Gastrocnemius medialis (tissue), 4 donors: Measurements from ENCODE around the gene NLGN1. TPM values are rescaled to one million over a fixed set of nuclear protein-coding genes. Genes with fewer than 3 reads are reported as not detected.

Experiments used
- ATAC-seq, 2 donors: fragments of 150-250 bp; one replicate each; pipeline ENCODE4 v1.9.1; 2016
- DNase-seq, 2 donors: peaks; one replicate each; pipeline ENCODE4 v3.0.0-alpha.2; 2019
- H3K27ac ChIP-seq, 4 donors: fragments of 200-600 bp; sonication (generic); 1 replicate in 1 of 4; 2 replicates in 3 of 4; pipeline ENCODE4 v1.5.1; 2016 to 2018; ENCODE audit warnings: mild to moderate bottlenecking in 2 of 4, moderate library complexity in 1 of 4
- H3K27me3 ChIP-seq, 3 donors: fragments of 200-600 bp; sonication (generic) in 2 of 3; 1 replicate in 1 of 3; 2 replicates in 2 of 3; pipeline versions ENCODE4 v1.5.1 to v1.6.0; 2016 to 2019; ENCODE audit warnings: mild to moderate bottlenecking in 1 of 3, moderate library complexity in 1 of 3
- H3K36me3 ChIP-seq, 2 donors: fragments of 200-600 bp; sonication (generic) in 1 of 2; one replicate each; pipeline ENCODE4 v1.5.1; 2017 to 2018
- H3K4me1 ChIP-seq, 2 donors: fragments of 200-600 bp; sonication (generic) in 1 of 2; one replicate each; pipeline ENCODE4 v1.5.1; 2016 to 2017; ENCODE audit warnings: mild to moderate bottlenecking in 2 of 2
- H3K4me3 ChIP-seq, 4 donors: fragments of 200-600 bp; sonication (generic) in 3 of 4; 1 replicate in 1 of 4; 2 replicates in 3 of 4; pipeline ENCODE4 v1.5.1; 2016 to 2019; ENCODE audit warnings: mild to moderate bottlenecking in 2 of 4
- H3K9me3 ChIP-seq, 3 donors: fragments of 200-600 bp; sonication (generic) in 2 of 3; 1 replicate in 1 of 3; 2 replicates in 2 of 3; pipeline ENCODE4 v1.5.1; 2016 to 2019
- POLR2A ChIP-seq, 2 donors: fragments of 450-650 bp; IDR thresholded peaks; one replicate each; pipeline ENCODE4 v1.6.1; 2017; ENCODE audit warnings: antibody characterized with exemption in 2 of 2, mild to moderate bottlenecking in 2 of 2, moderate library complexity in 2 of 2
- in situ Hi-C, 4 donors: fragments of 200-750 bp; cut with MboI; loops; one replicate each; pipeline versions ENCODE4 v1.15.0 to v1.8.0; 2017; ENCODE audit warnings: low sequenced_read_pairs in 4 of 4
- intact Hi-C: fragments of 100-400 bp; cut with DNase I; formaldehyde crosslinking; loops from one replicate; pipeline ENCODE4 v1.15.1; 2023; ENCODE audit warnings: low total_unique reads
- total RNA-seq, 4 donors: library from RNA; depleted of rRNA; stranded (reverse); fragments of >200 nt; gene quantifications; one replicate each; pipeline versions ENCODE4 v1.1.0 to v1.2.3, GENCODE V29; 2016
- TF ChIP-seq, protein P1 (sequence below), 5 experiments: fragments of 450-650 bp in 3 of 5; fragments of 200-600 bp in 2 of 5; sonication (generic) in 2 of 5; IDR thresholded peaks in 4 of 5; conservative IDR thresholded peaks in 1 of 5; 1 replicate in 4 of 5; 2 replicates in 1 of 5; pipeline ENCODE4 v1.5.1; 2016 to 2019; ENCODE audit warnings: antibody characterized with exemption in 5 of 5, mild to moderate bottlenecking in 3 of 5, moderate library complexity in 3 of 5

NLGN1 gene
- total RNA-seq, 4 donors from 2014 or later = 0.52 to 1.9 (median 1.1) TPM

- TF ChIP-seq, protein P1, sequence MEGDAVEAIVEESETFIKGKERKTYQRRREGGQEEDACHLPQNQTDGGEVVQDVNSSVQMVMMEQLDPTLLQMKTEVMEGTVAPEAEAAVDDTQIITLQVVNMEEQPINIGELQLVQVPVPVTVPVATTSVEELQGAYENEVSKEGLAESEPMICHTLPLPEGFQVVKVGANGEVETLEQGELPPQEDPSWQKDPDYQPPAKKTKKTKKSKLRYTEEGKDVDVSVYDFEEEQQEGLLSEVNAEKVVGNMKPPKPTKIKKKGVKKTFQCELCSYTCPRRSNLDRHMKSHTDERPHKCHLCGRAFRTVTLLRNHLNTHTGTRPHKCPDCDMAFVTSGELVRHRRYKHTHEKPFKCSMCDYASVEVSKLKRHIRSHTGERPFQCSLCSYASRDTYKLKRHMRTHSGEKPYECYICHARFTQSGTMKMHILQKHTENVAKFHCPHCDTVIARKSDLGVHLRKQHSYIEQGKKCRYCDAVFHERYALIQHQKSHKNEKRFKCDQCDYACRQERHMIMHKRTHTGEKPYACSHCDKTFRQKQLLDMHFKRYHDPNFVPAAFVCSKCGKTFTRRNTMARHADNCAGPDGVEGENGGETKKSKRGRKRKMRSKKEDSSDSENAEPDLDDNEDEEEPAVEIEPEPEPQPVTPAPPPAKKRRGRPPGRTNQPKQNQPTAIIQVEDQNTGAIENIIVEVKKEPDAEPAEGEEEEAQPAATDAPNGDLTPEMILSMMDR (IDR thresholded peaks at IDR 0.05 in 4 of 5, conservative IDR thresholded peaks at IDR 0.05 in 1 of 5) = no peak
- no peak for TF ChIP-seq POLR2A (IDR thresholded peaks at IDR 0.05)
- no peaks in the 10 kb centered on the region for H3K4me1 ChIP-seq
- H3K36me3 ChIP-seq = no peaks in the 10 kb centered on the region
- intact Hi-C loops (no loop called here), in situ Hi-C loops (no loop called here)
- no peaks in the 10 kb centered on the region for H3K27me3 ChIP-seq
- H3K4me3 ChIP-seq = no peak overlapping the region
- H3K27ac ChIP-seq = no peak overlapping the region
- no peak for ATAC-seq
- H3K9me3 ChIP-seq = no peaks in the 10 kb centered on the region
- no peak for DNase-seq
These were observed 218.1 kb downstream of the NLGN1 start for GRCh38 chr3:173615661-173616060.

- Histone ChIP-seq H3K4me1 (no peaks in the 10 kb centered on the region), H3K36me3 (no peaks in the 10 kb centered on the region), H3K27me3 (no peaks in the 10 kb centered on the region), H3K4me3 (no peak overlapping the region), H3K9me3 (no peaks in the 10 kb centered on the region), H3K27ac (no peak overlapping the region)
- ATAC-seq (no peak), DNase-seq (no peak)
- intact Hi-C loops = no loop called here
- in situ Hi-C loops = no loop called here
- no peak for TF ChIP-seq POLR2A (IDR thresholded peaks at IDR 0.05)
- TF ChIP-seq, protein P1 (IDR thresholded peaks at IDR 0.05 in 4 of 5, conservative IDR thresholded peaks at IDR 0.05 in 1 of 5) = no peak
These were observed 219.9 kb downstream of the NLGN1 start for GRCh38 chr3:173617490-173617889.

DNA sequence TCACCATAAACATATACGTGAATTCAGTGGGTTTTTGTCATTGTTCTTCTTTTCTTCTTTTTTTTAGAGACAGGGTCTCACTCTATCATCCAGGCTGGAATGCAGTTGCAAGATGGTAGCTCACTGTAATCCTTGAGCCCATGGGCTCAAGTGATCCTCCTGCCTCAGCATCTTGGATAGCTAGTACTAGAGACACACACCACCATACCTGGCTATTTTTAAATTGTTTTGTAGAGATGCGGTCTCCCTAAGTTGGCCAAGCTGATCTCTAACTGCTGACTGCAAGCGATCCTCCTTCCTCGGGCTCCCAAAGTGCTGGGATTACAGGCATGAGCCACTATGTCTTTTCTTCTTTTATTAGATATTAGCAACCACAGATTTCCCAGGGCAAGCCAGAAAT lies 220.6 kb downstream of the NLGN1 start:
- H3K27ac ChIP-seq = no peak overlapping the region
- no peaks in the 10 kb centered on the region for H3K4me1 ChIP-seq
- TF ChIP-seq, protein P1 (IDR thresholded peaks at IDR 0.05 in 4 of 5, conservative IDR thresholded peaks at IDR 0.05 in 1 of 5) = no peak
- no peak for TF ChIP-seq POLR2A (IDR thresholded peaks at IDR 0.05)
- no peak overlapping the region for H3K4me3 ChIP-seq
- ATAC-seq = no peak
- intact Hi-C loops (no loop called here), in situ Hi-C loops (no loop called here)
- no peaks in the 10 kb centered on the region for H3K36me3 ChIP-seq
- no peaks in the 10 kb centered on the region for H3K9me3 ChIP-seq
- DNase-seq = no peak
- H3K27me3 ChIP-seq = no peaks in the 10 kb centered on the region

GRCh38 chr3:173618703-173619102 lies 221.2 kb downstream of the NLGN1 start:
- intact Hi-C loops = no loop called here
- H3K4me3 ChIP-seq = no peak overlapping the region
- H3K27ac ChIP-seq = no peak overlapping the region
- no peaks in the 10 kb centered on the region for H3K36me3 ChIP-seq
- H3K27me3 ChIP-seq = no peaks in the 10 kb centered on the region
- DNase-seq (no peak), ATAC-seq (no peak)
- TF ChIP-seq POLR2A (IDR thresholded peaks at IDR 0.05) = no peak
- TF ChIP-seq, protein P1 (IDR thresholded peaks at IDR 0.05 in 4 of 5, conservative IDR thresholded peaks at IDR 0.05 in 1 of 5) = no peak
- H3K9me3 ChIP-seq = no peaks in the 10 kb centered on the region
- H3K4me1 ChIP-seq = no peaks in the 10 kb centered on the region
- in situ Hi-C loops = no loop called here

DNA sequence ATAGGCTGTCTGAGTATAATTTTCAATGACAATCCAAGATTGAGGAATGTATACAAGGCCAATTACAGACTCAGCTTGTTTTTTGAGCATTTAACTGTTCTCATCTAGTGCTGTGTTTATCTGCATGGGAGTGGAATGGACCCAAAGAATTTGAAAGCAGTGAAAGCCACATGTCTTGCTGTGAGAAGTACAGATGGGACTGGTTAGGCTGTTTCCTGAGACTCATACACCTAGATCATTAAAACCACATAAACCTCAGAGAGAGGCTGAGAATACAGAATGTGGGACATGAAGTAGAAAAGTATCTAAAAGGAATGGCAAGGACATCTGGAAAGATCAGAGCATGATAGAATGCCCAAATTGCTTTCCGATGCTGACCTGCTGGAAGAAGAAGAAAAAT lies 224.6 kb downstream of the NLGN1 start:
- ATAC-seq (no peak), DNase-seq (no peak)
- TF ChIP-seq POLR2A (IDR thresholded peaks at IDR 0.05) = no peak
- TF ChIP-seq, protein P1 (IDR thresholded peaks at IDR 0.05 in 4 of 5, conservative IDR thresholded peaks at IDR 0.05 in 1 of 5) = no peak
- H3K27me3 ChIP-seq = no peaks in the 10 kb centered on the region
- H3K27ac ChIP-seq = no peak overlapping the region
- H3K36me3 ChIP-seq = no peaks in the 10 kb centered on the region
- in situ Hi-C loops (no loop called here), intact Hi-C loops (no loop called here)
- no peaks in the 10 kb centered on the region for H3K4me1 ChIP-seq
- H3K9me3 ChIP-seq = no peaks in the 10 kb centered on the region
- no peak overlapping the region for H3K4me3 ChIP-seq
